NCI-H345 treated with DMSO at 0.1 percent for 48 hours (cell line): ENCODE data around the gene FARP1.
A peak's percentile ranks its signal among the peaks of the same experiment; 100 is the strongest.

Experiments
- DNase-seq: peaks from one replicate; lab custom pipeline; 2025; ENCODE audit not compliant: unreplicated experiment; lab: John Stamatoyannopoulos, UW

Gene FARP1

GRCh38 chr13:98141091-98141490 is 1.8 kb upstream of the FARP1 start:
- no peak for DNase-seq

- no peak for DNase-seq
Measured at GRCh38 chr13:98141509-98142379, 1.1 kb upstream of the FARP1 start.

- no peak for DNase-seq
Measured at GRCh38 chr13:98143157-98143553, 261 bp downstream of the FARP1 start.

- no peak for DNase-seq
Measured at GRCh38 chr13:98143601-98144026, 720 bp downstream of the FARP1 start.

- DNase-seq, result no peak
Measured at GRCh38 chr13:98144027-98144741, 1.3 kb downstream of the FARP1 start.

- peak; percentile 34 for DNase-seq
Measured at GRCh38 chr13:98144801-98145350, 2.0 kb downstream of the FARP1 start.

GRCh38 chr13:98147521-98147920 is 4.6 kb downstream of the FARP1 start:
- DNase-seq, result no peak

- DNase-seq, result no peak
Measured at GRCh38 chr13:98150832-98151479, 8.1 kb downstream of the FARP1 start.

- no peak for DNase-seq
Measured at GRCh38 chr13:98155475-98156109, 12.7 kb downstream of the FARP1 start.

- no peak for DNase-seq
Measured at GRCh38 chr13:98156259-98156658, 13.4 kb downstream of the FARP1 start.

GRCh38 chr13:98157188-98157587 is 14.3 kb downstream of the FARP1 start:
- DNase-seq, result no peak

- DNase-seq, result no peak
Measured at GRCh38 chr13:98157609-98158008, 14.7 kb downstream of the FARP1 start.

- DNase-seq, result no peak
Measured at GRCh38 chr13:98158172-98158899, 15.4 kb downstream of the FARP1 start.

GRCh38 chr13:98162935-98163334 is 20.0 kb downstream of the FARP1 start:
- DNase-seq, result no peak

- no peak for DNase-seq
Measured at GRCh38 chr13:98169331-98169730, 26.4 kb downstream of the FARP1 start.

- no peak for DNase-seq
Measured at GRCh38 chr13:98171900-98172589, 29.2 kb downstream of the FARP1 start.

GRCh38 chr13:98172590-98173422 is 29.9 kb downstream of the FARP1 start:
- DNase-seq, result no peak

- no peak for DNase-seq
Measured at GRCh38 chr13:98173431-98174152, 30.7 kb downstream of the FARP1 start.
